Measurements from ENCODE around the gene SLC38A7.

- no peak for TF ChIP-seq POLR2A (IDR thresholded peaks at IDR 0.05)
- TF ChIP-seq CTCF (IDR thresholded peaks at IDR 0.05), result no peak
Measured at GRCh38 chr16:58620396-58620795, 64.2 kb downstream of the SLC38A7 start.
